Measurements from ENCODE around the gene FIGNL2.
"Not testable (repeated sequence)": the region's sequence is repeated elsewhere in the genome, so short reads cannot be mapped to it uniquely, and the experiment has no call there.

FIGNL2 gene

DNA sequence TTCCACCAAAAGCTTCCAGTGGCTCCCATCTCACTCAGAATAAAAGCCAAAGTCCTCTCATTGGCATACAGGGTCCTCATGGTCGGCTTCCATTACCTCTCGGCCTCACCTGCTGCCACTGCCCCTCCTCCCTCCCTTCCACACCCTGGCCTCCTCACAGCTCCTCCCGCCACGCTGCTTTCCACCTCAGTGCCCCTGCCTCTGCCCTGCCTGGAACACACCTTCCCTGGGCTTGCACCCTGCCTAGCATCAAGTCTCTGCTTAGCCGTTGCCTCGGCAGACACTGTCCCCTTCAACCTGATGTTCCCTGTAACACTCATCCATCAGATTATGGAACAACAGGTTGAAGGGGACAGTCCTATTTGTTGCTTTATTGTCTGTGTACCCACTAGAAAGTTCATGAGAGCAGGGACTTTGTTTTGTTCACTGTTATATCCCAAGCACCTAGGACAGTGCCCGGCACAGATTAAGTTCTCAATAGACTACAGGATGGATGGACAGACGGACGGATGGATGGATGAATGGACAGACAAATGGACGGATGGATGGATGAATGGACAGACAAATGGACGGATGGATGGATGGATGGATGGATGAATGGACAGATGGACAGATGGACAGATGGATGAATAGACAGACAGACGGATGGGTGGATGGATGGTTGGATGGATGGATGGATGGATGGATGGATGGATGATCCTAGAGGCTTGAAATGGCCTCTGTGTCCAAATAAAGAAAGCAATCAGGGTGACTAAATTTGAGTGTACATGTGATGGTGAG, 14.9 kb downstream of the FIGNL2 start:
- no peak for DNase-seq

DNA sequence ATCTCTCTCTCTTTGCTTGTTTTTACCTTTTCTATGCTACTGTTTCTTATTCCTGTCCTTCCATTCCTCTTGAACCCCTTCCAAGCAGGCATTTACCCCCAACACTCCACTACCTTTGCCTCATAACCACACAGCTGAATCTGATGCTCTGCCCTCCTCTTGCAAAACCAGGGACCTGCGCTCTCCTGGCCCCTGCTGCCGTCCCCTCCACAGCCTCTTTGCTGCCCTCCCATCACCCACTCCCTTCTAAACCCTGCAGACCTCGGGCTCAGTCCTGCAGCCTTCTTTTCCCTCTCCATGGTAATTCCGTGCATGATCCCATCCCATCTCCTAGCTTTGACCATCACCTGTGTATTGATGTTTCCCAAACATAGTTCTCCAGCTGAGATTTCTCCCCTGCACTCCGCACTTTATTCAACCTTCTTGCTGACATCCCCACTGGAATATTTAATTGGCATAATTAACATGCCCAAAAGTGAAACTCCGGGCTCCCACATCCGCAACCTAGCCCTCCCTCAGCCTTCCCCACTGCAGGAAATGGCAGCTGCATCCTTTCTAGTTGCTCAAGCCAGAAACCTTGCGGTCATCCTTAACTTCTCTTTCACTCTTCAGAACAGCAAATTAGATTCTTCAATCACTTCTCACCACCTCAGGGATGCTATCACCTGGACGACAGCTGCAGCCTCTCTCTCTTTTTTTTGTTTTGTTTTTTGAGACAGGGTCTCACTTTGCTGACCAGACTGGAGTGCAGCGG, 16.0 kb downstream of the FIGNL2 start:
- DNase-seq: no peak

DNA sequence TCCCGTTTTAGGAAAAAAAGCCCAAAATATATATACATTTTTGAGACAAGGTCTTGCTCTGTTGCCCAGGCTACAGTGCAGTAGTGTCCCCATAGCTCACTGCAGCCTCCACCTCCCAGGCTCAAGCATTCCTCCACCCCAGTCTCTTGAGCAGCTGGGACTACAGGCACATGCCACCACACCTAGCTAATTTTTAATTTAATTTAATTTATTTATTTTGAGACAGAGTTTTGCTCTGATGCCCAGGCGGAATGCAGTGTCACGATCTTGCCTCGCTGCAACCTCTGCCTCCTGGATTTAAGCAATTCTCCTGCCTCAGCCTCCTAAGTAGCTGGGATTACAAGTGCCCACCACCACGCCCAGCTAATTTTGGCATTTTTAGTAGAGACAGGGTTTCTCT, 16.7 kb downstream of the FIGNL2 start:
- DNase-seq: not testable (repeated sequence)

DNA sequence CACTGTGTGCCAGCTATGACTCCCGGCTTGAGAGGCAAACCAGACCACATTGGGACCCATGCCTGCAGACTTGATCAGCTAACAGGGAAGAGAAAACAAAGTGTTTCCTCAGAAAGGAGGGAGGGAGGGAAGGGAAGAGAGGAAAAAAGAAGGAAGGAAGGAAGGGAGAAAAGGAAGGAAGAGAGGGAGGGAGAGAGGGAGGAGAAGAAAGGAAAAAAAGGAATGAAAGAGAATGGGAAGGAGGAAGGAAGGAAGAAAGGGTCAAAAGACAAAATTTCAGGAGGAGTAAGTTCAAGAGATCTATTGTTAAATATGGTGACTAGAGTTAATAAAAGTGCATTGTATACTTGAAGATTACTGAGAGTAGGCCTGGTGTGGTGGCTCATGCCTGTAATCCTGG, 18.9 kb downstream of the FIGNL2 start:
- DNase-seq: no peak

DNA sequence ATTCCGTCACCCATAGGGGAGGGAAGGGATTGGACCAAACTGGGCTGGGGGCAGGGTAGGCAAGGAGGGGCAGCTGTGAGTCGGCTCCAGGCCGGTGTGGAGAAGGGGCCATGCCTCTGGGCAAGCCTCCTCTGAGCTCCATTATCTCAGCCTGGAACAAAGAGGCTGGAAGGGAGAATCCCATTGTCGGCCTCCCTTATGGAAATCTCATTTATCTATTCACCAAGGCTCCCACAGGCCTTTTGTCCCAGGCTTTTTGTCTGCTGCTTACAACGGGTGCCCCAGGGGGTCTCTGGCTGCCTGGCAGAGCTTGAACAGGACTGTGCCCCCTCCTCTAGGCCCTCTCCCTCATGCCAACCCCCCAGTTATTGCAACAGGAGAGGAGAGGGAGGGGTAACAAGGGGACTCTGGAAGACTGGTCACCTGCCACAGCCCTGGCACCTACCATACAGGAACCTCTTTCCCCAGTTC, 19.5 kb downstream of the FIGNL2 start:
- DNase-seq: no peak

DNA sequence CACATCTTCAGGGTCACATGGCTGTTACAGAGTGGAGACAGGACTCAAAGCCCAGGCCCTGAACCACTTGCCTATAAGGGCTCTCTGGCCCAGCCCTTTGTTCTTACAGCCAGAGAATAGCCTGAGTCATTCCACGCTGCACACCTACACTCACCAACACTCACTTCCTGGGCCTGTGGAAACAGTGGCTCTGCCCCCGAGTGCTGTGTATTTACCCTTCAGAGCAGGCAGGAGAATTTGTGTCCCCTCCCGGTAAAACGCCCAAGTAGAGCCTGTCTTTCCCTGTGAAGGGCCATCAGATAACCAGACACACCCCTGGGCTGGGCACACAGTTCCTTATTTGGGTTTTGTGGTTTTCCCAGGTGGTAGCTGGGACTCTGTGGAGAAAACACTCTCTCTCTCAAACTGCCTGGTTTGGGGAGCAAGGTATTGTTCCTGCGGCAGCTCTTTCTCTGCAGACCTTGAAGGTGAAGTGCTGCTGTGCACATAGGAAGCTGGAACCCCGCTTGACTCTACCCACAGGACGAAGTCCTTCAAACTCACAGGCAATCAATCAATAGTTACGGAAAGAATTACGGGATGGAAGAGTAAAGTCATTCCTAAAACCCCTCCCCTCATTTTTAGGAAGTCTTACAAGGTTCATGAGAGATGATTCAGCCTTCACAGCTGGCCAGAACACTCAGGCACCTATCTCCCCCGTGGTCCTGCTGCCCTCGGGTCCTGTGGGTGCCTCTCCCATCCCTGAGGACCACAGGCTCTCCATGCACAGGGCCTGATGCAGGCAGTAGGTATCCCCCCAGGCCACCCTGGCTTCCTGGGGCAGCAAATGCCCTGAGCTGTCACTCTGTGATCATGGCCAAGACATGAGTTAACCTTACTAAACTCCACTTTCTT, 20.3 kb downstream of the FIGNL2 start:
- no peak for DNase-seq

DNA sequence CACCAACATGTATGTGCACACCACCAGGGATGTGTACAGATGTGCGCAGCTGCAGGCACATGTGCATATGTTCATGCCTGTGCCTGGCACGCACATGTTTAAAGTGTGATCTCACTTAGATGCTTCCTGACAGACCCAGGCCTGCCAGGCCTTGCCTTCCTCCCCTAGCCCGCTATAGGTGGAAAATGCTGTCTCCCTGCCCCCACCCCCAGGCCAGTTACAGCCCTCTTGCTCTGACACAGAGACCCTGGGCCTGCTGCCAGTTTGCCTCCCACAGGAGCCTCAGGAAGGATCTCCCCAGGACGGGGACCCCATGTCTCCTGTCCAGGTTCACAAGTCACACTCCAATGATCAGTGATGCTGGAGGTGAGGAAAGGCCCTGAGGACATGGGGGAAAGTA, 21.6 kb downstream of the FIGNL2 start:
- DNase-seq: no peak

DNA sequence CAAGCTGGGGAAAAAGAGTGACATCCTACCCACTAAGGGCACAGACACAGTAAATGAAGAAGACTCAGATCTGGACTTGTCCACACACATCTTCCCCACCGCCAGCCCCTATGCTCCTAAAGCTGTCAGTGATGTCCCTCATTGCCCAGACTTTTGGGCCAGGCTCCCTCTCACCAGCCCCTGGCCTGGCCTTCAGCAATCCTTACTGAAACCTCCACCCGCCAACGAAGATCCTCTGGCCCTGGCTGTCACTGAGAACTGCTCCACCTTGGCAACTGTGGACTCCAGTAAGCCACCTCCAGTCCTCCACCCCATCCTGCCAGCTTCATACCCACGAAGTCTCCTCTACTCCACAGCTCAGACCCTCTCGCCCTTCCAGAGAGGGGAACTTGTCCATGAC, 23.3 kb downstream of the FIGNL2 start:
- DNase-seq: no peak

DNA sequence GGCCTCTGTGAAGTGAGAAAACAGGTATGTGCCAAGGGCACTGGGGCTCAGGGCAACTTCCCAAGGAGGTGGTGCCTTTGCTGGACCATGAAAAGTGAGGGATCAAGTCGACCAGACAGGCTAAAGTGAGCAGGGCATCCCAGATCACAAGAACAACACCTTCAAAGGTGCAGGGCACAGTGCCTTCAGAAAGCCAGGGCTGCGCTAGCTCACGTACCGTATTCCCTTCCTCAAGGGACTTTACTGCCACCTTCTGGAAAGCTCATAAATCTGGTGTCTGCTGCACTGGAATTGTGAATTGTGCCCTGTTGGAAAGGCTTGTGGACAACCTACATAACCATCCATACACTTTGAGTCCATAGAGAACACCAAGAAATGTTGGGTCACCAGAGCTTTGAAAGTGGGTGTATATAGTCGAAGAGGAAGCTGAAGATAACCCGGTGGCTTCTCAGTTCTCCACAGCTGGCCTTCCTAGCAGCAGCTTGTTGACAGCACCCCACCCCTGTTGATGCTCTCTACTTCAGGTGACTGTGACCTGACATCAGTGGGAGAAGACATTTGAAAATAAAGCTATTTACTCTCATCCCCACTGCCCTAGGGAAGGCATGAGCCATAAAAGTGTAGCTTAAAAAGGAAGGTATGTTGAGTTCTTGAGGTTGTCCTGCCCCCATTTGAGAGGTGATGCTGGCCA, 24.5 kb downstream of the FIGNL2 start:
- DNase-seq: peak; percentile 50 to 74

DNA sequence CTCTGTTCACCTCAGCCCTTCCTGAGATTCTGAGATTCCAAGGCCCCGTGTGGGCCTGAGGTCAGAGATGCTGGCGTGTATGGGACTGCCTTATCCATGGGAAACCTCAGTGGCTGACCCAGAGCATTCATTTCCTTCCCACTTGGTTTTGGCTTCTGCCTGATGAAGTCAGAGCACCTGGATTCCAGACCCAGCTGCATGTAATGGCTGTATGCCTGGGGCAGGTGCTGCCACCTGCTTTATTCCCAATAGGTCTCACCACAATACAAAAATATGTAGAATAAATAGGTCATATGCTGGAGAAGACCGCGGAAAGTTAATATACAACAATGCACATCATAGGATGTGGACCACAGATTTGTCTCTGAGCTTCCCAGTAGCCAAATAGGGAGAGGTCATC, 25.6 kb downstream of the FIGNL2 start:
- DNase-seq: no peak

DNA sequence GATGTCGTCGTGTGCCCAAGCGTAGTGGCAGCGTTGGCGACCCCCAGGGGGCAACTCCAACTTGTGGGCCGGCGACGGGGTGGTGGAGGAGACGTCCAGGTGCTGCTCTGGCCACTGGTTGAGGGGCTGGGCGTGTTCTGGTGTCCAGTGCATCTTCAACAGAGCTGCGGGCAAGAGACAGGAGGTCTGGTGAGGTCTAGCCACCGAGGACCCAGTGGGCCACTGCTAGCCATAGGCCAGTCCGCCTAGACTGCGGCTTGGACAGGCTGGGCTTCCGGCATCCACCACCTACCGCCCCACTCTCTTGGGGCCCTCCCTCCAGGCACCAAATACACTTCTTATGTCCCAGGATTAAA, 26.3 kb downstream of the FIGNL2 start:
- DNase-seq: no peak

DNA sequence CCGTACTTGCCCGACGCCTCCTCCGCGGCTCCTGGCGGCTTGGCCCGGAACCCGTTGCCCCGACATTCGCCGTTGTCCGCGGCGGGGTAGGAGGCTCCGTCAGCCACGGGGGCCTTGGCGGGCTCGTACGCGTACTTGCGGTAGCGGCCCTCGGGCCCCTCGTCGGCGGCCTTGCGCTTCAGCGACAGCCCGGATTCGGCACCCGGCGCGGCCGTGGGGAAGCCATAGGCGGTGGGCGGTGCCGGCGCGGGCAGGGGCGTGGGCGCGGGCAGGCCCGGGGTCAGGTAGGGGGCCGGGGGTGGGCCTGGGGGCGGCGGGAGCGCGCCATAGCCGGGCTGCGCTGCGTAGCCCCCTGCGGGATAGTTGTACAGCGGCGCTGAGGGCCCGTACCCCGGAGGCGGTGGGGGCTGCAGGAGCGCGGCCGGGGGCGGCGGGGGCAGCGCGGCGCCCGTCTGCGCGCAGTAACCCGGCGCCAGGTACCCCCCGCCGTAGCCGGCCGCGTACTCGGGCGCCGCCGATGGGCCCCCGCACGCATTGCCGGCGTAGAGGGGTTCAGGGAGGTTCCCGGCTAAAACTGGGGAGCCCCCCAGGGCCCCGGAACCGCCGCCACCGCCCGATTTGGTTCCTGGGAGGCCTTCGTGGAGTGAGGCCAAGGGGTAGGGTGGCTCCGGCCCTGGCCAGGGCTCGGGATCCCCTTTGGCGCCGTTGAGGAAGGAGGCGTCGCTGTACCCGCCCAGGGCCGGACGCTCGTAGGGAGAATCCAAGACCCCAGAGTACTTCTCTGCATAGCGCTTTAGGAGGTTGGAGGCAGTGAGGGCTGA, 26.9 kb downstream of the FIGNL2 start:
- DNase-seq: no peak

DNA sequence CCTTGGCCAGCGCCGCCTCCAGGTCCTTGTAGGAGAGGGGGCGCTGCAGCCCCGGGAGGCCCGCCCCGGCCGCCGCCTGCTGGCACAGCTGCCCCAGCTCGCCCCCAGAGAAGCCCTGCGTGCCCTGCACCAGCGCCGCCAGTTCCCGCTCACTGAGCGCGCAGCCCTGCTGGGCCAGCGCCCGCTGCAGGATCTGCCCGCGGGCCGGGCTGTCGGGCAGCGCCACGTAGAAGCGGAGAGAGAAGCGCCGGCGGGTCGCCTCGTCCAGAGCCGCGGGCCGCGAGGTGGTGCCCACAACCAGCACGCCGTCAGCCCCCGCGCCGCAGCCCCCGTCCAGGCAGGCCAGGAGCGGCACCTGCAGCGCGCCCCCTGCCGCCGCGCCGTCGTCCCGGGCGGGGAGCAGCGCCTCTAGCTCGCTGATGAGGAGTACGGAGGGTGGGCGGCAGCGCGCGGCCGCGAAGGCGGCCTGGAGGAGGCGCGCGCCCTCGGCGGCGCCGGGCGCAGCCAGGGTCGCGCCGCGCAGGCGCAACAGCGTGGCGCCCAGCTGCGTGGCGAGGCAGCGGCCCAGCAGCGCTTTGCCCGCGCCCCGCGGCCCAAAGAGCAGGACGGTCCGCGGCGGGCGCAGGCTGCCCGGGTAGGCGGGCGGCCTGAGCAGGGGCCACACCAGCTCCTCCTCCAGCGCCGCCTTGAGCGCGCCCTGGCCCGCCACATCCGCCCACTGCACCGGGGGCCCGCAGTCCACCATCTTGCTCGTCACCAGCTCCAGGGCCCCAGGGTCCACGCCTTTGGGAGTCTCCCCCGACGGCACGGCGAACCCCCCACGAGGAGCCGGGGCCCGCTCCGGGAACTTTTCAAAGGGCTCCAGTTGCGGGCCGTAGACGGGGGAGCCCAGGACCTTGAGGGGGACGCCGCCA, 27.7 kb downstream of the FIGNL2 start:
- DNase-seq: peak; percentile 64 to 85

DNA sequence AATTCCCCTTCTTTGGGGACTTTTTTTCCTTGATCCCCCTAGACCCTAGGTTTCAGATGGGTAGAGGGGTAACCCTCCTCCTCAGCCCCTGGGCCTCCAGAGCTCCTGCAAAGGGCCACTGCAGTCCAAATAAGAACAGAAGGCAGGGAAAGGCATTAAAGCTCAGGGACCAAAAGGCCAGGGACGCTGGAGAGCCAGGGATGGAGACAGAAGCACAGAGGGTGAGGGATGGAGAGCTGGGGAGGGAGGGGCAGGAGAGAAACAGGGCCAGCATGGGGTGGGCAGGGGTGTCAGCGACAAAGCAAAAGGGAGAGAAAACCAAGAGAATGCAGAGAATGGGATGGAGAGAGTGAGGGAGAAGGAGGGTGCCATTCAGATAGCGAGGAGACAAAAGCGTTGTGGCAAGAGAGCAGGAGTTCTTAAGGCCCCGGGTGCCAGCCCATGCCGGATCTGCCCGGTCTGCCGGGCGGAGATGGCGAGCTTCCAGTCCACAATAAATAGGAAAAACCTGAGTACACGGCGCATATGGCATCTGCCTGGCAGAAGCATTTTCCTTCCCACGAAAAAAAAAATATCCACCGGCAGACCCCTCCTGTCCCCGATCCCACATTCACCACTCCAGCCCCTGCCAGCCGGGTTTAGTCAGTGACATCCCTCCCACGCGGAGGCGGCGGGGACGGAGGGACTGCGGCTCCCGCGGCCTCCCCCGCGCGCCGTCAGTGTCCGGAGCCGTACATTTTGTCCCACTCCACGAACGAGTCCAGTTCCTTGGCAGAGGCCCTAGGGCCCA, 28.6 kb downstream of the FIGNL2 start:
- peak in 1 of 2 experiments; percentile 57 for DNase-seq

DNA sequence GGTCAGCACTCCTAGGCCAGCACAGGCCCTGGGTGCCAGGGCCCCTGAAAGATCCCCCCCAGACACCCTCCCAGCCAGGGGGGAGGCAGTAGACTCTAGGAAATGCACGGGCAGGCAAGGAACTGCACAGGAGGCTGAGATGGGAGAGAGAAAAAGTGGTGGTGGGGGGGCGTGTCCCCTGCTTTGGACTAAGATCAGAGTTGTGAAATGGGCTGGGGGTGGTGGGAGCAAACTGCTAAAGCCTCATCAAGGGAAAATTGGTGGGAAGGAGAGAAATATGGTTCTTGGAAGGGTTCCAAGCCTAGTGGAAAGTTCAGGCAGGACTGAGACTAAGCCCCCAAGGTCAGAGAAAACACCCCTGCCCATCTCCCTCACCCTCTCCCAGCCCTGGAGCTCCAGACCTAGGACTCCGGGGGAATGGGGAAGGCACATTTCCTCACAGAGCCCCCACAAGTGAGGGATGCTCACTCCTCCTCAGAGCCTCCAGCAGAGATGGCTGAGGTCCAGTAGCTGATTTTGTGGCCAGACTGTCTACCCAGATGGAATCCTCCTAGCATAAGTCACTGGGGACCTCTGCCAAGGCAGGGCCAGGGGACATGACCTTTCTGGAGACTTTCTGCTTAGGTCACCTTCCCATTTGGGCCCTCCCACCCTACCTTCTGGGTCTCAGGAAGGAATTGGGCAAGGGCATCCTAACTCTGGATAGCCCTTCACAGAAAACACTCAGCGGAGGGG, 29.8 kb downstream of the FIGNL2 start:
- DNase-seq: peak; percentile 18 to 77

DNA sequence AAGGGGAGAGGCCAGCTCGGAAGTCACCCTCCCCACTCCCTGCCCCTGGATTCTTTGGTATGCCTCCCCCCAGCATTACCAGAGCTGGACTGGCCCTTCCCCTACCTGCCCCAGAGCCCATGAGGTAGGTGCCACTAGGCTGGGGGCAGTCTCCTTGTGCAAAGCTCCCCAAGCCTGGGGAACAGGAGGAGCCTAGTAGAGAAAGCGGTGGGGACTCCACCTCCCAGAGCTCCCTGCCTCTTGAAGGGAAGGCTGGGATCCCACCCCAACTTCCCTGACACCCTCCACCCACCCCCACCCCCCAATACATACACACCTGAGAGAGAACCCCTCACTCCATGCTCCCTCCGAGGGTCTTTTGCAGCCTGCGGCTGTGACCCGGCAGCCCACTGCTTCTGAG, 30.4 kb downstream of the FIGNL2 start:
- no peak for DNase-seq

DNA sequence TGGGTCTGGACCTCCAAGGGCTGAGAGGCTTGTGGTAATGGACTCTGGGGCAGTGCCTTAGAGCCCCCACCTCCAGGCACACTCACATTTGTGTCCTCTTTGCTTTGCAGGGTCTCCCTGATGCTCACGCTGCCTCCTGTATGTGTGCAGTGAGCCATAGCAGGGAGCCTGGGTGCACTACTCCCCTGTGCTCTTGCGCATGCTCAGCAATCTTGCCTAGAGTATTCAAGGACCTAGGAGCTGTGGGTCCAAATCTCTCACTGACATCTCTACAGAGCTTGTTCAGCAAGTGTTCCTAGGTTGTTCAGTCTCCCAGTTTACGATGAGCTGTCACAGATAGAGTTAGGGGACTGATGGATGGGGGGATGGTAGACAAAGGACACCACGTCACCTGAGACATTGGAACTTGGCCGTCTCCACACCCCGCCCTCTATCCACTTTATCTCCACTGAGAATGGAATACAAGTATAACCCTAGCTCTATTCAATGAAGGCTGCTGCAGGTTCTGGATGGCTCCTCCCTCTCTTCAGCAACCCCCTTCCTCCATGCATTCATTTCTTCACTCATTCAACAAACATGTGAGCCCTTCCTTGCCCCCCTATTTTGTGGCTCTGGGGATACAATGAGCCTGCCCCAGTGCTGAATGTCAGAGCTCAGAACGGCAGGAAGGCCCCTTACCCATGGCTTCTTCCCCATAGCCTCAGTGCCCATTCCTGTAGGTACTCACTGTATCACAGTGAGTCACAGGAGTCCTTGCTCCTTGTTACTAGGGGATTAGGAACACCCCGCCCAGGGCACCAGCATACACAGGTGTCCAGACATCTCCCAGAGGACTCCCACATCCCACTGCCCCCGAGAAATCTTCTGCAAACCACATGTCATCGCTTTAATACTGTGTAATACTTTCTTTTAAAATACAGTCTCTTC, 31.2 kb downstream of the FIGNL2 start:
- no peak for DNase-seq

DNA sequence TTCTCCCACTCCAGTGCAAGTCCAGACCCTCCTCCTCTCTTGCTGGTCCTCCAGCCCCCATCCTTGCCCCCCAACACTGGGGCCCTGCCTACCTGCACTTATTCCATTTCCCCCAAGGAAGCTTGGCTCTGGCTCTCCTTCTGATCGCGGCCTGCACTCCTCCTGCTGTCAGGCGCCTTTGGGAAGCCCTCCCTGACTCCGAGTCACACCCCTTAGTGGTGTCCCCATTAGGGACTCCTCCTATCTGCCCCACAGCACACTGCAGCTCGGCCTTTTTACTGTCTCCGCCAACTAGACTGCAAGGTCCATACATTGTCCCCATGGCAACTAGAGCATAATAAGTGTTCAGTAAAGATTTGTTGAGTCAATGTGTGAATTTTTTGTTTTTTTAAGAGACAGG, 32.9 kb downstream of the FIGNL2 start:
- DNase-seq: no peak

Data from NCI-H446 (cell line).